ENCODE data around the gene SUFU.

DNA sequence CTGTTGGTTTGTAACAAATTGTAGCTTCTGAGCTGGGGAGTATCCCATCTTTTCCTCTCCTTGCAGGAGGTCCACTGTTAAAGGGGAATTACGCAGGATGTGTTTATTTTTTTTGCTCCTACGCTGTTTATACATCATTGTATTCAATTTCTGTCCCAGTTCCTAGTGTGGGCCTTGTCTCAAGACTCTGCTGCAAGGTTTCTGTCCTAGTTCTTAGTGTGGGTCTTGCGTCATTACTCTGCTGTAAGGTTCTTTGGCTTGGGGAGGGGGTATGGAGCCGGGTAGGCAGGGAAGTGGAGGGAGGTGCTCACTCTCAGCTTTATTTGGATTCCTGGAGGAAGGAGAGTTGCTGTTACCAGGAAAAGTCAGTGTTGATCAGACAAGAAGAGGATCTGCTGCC is 76.5 kb downstream of the SUFU start:
- TF ChIP-seq, protein P1, sequence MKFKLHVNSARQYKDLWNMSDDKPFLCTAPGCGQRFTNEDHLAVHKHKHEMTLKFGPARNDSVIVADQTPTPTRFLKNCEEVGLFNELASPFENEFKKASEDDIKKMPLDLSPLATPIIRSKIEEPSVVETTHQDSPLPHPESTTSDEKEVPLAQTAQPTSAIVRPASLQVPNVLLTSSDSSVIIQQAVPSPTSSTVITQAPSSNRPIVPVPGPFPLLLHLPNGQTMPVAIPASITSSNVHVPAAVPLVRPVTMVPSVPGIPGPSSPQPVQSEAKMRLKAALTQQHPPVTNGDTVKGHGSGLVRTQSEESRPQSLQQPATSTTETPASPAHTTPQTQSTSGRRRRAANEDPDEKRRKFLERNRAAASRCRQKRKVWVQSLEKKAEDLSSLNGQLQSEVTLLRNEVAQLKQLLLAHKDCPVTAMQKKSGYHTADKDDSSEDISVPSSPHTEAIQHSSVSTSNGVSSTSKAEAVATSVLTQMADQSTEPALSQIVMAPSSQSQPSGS (CRISPR knock-in tag; IDR thresholded peaks at IDR 0.05; ENCODE audit: borderline replicate concordance, low read depth), result no peak
- TF ChIP-seq CTCF (IDR thresholded peaks at IDR 0.05) (no peak), CREB1 (CRISPR knock-in tag; IDR thresholded peaks at IDR 0.05) (no peak), IRF2 (CRISPR knock-in tag; IDR thresholded peaks at IDR 0.05; ENCODE audit: borderline replicate concordance, low read depth) (no peak), SP1 (CRISPR knock-in tag; conservative IDR thresholded peaks at IDR 0.05) (no peak), JUN (CRISPR knock-in tag; IDR thresholded peaks at IDR 0.05) (no peak), SMAD3 (CRISPR knock-in tag; IDR thresholded peaks at IDR 0.05; ENCODE audit: borderline replicate concordance) (no peak)
- TF ChIP-seq, protein P2, sequence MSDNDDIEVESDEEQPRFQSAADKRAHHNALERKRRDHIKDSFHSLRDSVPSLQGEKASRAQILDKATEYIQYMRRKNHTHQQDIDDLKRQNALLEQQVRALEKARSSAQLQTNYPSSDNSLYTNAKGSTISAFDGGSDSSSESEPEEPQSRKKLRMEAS (CRISPR knock-in tag; IDR thresholded peaks at IDR 0.05), result no peak
- TF ChIP-seq, protein P3, sequence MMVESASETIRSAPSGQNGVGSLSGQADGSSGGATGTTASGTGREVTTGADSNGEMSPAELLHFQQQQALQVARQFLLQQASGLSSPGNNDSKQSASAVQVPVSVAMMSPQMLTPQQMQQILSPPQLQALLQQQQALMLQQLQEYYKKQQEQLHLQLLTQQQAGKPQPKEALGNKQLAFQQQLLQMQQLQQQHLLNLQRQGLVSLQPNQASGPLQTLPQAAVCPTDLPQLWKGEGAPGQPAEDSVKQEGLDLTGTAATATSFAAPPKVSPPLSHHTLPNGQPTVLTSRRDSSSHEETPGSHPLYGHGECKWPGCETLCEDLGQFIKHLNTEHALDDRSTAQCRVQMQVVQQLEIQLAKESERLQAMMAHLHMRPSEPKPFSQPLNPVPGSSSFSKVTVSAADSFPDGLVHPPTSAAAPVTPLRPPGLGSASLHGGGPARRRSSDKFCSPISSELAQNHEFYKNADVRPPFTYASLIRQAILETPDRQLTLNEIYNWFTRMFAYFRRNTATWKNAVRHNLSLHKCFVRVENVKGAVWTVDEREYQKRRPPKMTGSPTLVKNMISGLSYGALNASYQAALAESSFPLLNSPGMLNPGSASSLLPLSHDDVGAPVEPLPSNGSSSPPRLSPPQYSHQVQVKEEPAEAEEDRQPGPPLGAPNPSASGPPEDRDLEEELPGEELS (CRISPR knock-in tag; IDR thresholded peaks at IDR 0.05), result no peak
